ENCODE data around the gene ASAH2.

GRCh38 chr10:50254479-50254878 is 3.2 kb upstream of the ASAH2 start:
- TF ChIP-seq POLR2A (IDR thresholded peaks at IDR 0.05), result no peak
- TF ChIP-seq, protein P1, sequence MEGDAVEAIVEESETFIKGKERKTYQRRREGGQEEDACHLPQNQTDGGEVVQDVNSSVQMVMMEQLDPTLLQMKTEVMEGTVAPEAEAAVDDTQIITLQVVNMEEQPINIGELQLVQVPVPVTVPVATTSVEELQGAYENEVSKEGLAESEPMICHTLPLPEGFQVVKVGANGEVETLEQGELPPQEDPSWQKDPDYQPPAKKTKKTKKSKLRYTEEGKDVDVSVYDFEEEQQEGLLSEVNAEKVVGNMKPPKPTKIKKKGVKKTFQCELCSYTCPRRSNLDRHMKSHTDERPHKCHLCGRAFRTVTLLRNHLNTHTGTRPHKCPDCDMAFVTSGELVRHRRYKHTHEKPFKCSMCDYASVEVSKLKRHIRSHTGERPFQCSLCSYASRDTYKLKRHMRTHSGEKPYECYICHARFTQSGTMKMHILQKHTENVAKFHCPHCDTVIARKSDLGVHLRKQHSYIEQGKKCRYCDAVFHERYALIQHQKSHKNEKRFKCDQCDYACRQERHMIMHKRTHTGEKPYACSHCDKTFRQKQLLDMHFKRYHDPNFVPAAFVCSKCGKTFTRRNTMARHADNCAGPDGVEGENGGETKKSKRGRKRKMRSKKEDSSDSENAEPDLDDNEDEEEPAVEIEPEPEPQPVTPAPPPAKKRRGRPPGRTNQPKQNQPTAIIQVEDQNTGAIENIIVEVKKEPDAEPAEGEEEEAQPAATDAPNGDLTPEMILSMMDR (IDR thresholded peaks at IDR 0.05), result no peak
